GM04504 (cell line): Measurements from ENCODE around the gene RETREG2.

Experiments
- DNase-seq: peaks from one replicate; pipeline ENCODE4 v3.0.0-alpha.2; 2012; ENCODE audit warnings: low read depth

Gene RETREG2

GRCh38 chr2:219169930-219170654 is 8.0 kb upstream of the RETREG2 start, which contains the start of gene SLC23A3:
Gene SLC23A3 (minus strand): TSS chr2:219170029. CDS start chr2:219169984, 45 bp downstream.
- DNase-seq = no peak

GRCh38 chr2:219171231-219171651 is 6.8 kb upstream of the RETREG2 start:
- peak; percentile 87 for DNase-seq

GRCh38 chr2:219172231-219173154 is 5.6 kb upstream of the RETREG2 start:
- no peak for DNase-seq

GRCh38 chr2:219173176-219173575 is 4.9 kb upstream of the RETREG2 start:
- DNase-seq = no peak

- DNase-seq = no peak
These were observed 3.9 kb upstream of the RETREG2 start for GRCh38 chr2:219174146-219174545.

DNA sequence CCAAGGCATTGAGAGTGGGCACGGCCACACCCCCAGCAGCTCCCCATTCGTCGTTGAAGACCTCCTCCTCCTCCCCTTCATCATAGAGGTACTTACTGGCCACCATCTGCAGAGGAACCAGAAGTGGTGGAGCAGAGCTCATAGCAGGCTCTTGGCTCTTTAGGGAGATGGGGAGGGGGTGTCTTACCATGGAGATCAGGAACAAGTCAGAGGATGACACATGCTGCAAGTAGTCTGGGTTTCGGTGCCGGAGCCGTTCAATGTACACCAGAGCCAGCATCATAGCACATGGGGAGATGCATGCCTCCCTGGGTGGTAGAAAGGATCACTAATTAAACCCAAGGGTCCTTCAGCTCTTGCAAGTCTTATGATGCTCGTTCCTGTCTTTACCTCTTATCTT is 3.3 kb upstream of the RETREG2 start:
- no peak for DNase-seq

DNA sequence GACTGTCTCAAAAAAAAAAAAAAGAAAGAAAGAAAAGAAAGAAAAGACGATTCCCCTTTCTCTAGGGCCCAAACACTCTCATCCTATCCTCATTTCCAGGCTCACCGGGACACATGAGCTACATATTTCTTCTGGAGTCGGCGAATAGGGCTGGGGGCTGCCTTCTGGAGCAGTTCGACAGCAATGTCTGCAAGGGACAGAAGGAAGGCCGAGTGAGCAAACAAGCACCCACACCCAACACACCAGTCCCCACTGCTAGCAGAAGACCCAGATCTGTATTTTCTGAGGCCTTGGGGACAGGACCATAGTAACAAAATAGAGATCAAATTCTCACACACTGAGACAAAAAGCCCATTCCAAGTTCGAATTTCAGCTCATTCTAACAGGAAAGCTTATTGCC is 2.6 kb upstream of the RETREG2 start:
- DNase-seq = no peak

GRCh38 chr2:219175928-219176817 is 1.9 kb upstream of the RETREG2 start:
- DNase-seq = no peak

DNA sequence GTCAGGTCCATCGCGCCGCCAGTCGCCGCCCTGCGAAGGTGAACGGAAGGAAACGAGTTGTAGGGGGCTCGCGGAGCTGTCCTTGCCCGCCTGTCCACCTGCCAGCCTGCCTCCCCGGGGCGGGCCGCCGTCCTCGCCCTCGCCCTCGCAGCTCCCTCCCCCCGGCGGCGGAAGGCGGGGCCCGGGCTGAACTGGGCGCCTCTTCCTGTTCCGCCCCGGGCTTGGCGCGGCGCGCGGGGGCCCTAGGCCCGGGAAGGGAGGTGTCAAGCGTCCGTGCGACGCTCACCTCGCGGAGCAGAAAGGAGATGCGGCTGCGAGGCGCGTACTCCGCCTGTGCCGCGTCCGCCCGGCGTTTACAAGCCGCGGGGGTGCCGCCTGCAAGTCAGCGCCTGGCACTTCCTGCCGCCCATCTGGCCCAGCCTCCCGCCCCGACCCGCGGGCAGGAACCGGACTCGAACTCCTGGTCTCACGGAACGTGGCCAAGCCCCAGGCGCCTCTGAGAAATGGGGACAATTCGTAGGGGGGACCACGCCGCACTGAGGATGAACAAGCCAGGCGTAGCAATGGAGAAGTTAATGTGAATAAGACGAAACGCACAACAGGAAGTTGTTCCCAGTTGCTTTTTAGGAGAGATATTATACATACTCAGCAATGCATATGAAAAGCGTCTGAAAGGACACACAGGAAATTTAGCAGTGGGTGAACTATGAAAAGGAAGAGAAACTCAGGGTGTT is 1.1 kb upstream of the RETREG2 start, which contains the start of gene CNPPD1:
Gene CNPPD1 (minus strand): TSS at position 108 of the 734 bp plus-strand sequence. CDS start 97 bp downstream, at position 11.
- peak; percentile 70 for DNase-seq

GRCh38 chr2:219178377-219179175 is 501 bp downstream of the RETREG2 start:
- no peak for DNase-seq

- DNase-seq = no peak
These were observed 1.8 kb downstream of the RETREG2 start for GRCh38 chr2:219179601-219180465.

- no peak for DNase-seq
These were observed 2.9 kb downstream of the RETREG2 start for GRCh38 chr2:219180961-219181360.

DNA sequence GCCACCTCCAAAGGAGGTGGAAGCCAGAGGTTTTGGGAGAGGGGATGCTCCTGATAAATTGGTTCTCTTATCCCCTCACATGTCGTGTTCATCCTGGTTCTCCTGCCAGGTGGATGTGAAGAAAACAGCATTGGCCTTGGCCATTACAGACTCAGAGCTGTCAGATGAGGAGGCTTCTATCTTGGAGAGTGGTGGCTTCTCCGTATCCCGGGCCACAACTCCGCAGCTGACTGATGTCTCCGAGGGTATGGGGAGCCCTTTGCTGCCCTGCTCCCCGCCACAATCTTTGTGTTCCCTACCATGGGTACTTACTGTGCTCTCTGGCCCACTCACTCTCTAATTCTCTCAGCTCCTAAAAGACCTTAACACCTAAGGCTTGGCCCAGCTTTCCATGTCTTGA is 3.5 kb downstream of the RETREG2 start:
- DNase-seq = no peak

DNA sequence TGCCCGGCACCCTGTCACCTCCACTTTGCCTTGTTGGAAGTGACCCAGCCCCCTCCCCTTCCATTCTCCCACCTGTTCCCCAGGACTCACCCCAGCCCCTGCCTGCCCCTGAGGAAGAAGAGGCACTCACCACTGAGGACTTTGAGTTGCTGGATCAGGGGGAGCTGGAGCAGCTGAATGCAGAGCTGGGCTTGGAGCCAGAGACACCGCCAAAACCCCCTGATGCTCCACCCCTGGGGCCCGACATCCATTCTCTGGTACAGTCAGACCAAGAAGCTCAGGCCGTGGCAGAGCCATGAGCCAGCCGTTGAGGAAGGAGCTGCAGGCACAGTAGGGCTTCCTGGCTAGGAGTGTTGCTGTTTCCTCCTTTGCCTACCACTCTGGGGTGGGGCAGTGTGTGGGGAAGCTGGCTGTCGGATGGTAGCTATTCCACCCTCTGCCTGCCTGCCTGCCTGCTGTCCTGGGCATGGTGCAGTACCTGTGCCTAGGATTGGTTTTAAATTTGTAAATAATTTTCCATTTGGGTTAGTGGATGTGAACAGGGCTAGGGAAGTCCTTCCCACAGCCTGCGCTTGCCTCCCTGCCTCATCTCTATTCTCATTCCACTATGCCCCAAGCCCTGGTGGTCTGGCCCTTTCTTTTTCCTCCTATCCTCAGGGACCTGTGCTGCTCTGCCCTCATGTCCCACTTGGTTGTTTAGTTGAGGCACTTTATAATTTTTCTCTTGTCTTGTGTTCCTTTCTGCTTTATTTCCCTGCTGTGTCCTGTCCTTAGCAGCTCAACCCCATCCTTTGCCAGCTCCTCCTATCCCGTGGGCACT is 4.5 kb downstream of the RETREG2 start:
- DNase-seq = no peak

DNA sequence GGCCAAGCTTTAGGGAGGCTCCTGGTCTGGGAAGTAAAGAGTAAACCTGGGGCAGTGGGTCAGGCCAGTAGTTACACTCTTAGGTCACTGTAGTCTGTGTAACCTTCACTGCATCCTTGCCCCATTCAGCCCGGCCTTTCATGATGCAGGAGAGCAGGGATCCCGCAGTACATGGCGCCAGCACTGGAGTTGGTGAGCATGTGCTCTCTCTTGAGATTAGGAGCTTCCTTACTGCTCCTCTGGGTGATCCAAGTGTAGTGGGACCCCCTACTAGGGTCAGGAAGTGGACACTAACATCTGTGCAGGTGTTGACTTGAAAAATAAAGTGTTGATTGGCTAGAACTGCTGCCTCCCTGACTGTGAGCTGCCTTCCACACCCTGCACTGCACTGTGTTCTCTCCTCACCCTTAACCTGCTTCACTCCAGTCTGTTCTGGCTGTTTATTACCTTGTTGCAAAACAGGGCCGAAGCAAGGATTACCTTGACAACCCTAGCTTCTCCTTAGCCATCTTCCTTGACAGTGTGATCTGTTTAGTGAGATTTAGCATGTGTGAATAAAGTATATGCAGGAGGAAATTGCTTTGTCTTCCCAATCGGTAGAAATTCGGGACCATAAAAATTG is 5.2 kb downstream of the RETREG2 start:
- no peak for DNase-seq

DNA sequence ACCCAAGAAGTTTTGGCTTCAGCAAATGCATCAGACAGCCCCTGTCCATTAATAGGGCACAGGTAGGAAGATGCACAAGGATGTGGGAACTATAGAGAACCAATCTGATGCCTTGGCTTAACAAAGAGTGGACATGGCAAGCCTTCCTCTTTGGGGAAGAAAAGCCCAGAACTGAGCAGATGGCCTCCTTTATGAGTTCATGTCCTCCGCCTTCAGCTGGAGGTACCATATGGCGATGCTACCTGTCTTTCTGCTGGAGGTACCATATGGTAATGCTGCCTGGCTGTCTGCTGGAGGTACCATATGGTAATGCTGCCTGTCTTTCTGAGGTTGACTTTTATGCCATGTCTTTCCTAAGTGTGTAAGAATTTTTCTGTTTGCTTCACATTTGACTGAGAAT is 6.0 kb downstream of the RETREG2 start:
- no peak for DNase-seq

DNA sequence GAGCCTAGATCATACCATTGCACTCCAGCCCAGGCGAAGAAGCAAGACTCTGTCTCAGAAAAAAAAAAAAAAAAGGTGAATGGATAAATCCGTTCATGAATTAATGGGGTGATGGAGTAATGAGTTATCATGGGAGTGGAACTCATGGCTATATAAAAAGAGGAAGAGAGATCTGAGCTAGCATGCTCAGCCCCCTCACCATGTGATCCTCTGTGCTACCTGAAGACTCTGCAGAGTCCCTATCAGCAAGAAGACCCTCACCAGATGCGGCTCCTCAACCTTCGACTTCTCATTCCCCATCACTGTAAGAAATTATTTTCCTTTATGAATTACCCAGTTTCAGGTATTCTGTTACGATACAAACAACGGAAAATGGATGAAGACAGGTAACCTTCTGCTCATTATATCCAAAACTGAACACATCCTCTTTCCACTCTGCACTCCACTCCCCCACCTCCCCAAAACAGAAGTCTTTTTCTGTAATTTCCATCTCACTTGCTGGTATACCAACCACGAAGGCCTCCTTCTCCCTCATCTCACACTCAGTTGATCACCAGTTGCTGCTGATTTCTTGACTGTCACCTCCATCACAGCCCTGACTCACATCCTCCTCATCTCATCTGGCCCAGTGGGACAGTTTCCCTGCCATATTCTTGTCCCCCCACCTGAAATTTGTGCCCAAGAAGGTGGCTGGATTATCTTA is 8.8 kb downstream of the RETREG2 start:
- DNase-seq = no peak
